ENCODE measurements around the gene CDH24.
A peak's percentile ranks its signal among the peaks of the same experiment; 100 is the strongest.
"Not testable (repeated sequence)": the region's sequence is repeated elsewhere in the genome, so short reads cannot be mapped to it uniquely, and the experiment has no call there.

The CDH24 gene

DNA sequence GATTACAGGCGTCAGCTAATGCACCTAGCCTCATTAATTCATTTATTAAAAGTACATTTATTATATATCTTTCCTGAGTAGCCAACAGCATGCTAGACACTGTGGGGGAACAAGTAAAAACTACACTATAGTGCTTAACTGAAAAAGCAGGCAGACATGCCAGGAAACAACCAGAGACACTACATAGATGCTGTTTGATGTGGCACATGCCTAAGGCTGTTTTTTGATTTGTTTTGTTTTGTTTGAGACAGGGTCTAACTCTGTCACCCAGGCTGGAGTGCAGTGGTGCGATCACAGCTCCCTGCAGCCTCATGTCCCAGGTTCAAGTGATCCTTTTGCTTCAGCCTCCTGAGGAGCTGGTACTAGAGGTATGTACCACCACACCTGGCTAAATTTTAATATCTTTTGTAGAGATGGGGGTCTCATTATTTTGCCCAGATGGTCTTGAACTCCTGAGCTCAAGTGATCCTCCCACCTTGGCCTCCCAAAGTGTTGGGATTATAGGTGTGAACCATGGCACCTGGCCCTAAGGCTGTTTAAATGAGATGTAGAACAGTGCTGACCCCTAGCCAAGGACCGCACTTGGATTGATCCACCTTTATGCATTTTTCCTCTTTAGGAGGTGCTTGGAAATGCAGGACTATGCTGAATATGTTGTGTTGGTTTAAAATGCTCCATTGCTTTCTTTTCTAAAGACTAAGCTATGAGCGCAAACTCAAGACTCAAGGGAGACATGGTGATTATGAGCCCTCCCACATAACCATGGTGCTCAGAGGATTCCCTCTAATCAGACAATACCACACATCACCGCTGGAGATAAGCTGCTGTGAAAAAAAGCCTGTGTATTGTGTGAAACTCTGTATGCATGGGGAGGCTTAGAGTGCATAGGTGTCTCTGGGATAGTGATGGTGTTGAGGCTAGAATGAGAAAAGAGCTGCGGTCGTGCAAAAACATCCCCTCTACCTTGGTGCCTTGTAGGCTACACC, 36.9 kb downstream of the CDH24 start:
- no peak overlapping the region for H3K4me3 ChIP-seq (ENCODE audit: control insufficient read depth in 1 of 7, extremely low read depth in 1 of 7, insufficient read depth in 4 of 7, low read depth in 2 of 7, low read length in 6 of 7)
- no peak overlapping the region for H3K27ac ChIP-seq (ENCODE audit: insufficient read depth in 1 of 2, low read depth in 1 of 2, low read length in 2 of 2, poor library complexity in 1 of 2, severe bottlenecking in 2 of 2)
- peak in 1 of 3 donors; percentile 31 for DNase-seq
- ChIA-PET CTCF (interaction anchor here (1.0 to 6.8 kb wide), 5 partner anchors 14 to 39 kb away, joined by 3 to 31 read pairs (median 4); partner anchors contain the start of gene CDH24), POLR2A (no interaction called here)
- H3K9me3 ChIP-seq (ENCODE audit: control extremely low read depth in 1 of 5, control insufficient read depth in 4 of 5, insufficient read depth in 2 of 5, low read depth in 1 of 5, low read length in 4 of 5) = no peaks in the 10 kb centered on the region
- no peaks in the 10 kb centered on the region for H3K27me3 ChIP-seq (replicated peaks in 2 of 5; ENCODE audit: control insufficient read depth in 4 of 5, insufficient read depth in 5 of 5, low read length in 4 of 5)
- H3K4me1 ChIP-seq (ENCODE audit: control extremely low read depth in 1 of 4, control insufficient read depth in 4 of 4, insufficient read depth in 4 of 4, low read length in 3 of 4) = peaks cover 0 to 4% (median 0%) of the 10 kb centered on the region in 4 experiments
- 80% methylated on average over 1 of the region's 7 CpGs for WGBS (ENCODE audit: insufficient coverage)
- peaks cover 3 to 19% (median 13%) of the 10 kb centered on the region in 4 experiments for H3K36me3 ChIP-seq (ENCODE audit: control insufficient read depth in 4 of 4, insufficient read depth in 4 of 4, low read length in 3 of 4)

- no peaks in the 10 kb centered on the region for H3K27me3 ChIP-seq (replicated peaks in 2 of 5; ENCODE audit: control insufficient read depth in 4 of 5, insufficient read depth in 5 of 5, low read length in 4 of 5)
- ChIA-PET CTCF (interaction anchor here (0.8 to 4.5 kb wide), 3 partner anchors 23 to 45 kb away, joined by 3 to 23 read pairs (median 3); no protein-coding TSS in a partner anchor), POLR2A (no interaction called here)
- H3K4me1 ChIP-seq (ENCODE audit: control extremely low read depth in 1 of 4, control insufficient read depth in 4 of 4, insufficient read depth in 4 of 4, low read length in 3 of 4) = peaks cover 0 to 5% (median 0%) of the 10 kb centered on the region in 4 experiments
- H3K36me3 ChIP-seq (ENCODE audit: control insufficient read depth in 4 of 4, insufficient read depth in 4 of 4, low read length in 3 of 4) = peaks cover 0 to 5% (median 4%) of the 10 kb centered on the region in 4 experiments
- DNase-seq = no peak
- H3K9me3 ChIP-seq (ENCODE audit: control extremely low read depth in 1 of 5, control insufficient read depth in 4 of 5, insufficient read depth in 2 of 5, low read depth in 1 of 5, low read length in 4 of 5) = no peaks in the 10 kb centered on the region
- no peak overlapping the region for H3K27ac ChIP-seq (ENCODE audit: insufficient read depth in 1 of 2, low read depth in 1 of 2, low read length in 2 of 2, poor library complexity in 1 of 2, severe bottlenecking in 2 of 2)
- no peak overlapping the region for H3K4me3 ChIP-seq (ENCODE audit: control insufficient read depth in 1 of 7, extremely low read depth in 1 of 7, insufficient read depth in 4 of 7, low read depth in 2 of 7, low read length in 6 of 7)
Measured at GRCh38 chr14:23018107-23018506, 39.2 kb downstream of the CDH24 start.

GRCh38 chr14:23017091-23017490, 40.2 kb downstream of the CDH24 start:
- Histone ChIP-seq H3K4me1 (ENCODE audit: control extremely low read depth in 1 of 4, control insufficient read depth in 4 of 4, insufficient read depth in 4 of 4, low read length in 3 of 4) (peaks cover 0 to 5% (median 0%) of the 10 kb centered on the region in 4 experiments), H3K27me3 (replicated peaks in 2 of 5; ENCODE audit: control insufficient read depth in 4 of 5, insufficient read depth in 5 of 5, low read length in 4 of 5) (no peaks in the 10 kb centered on the region), H3K9me3 (ENCODE audit: control extremely low read depth in 1 of 5, control insufficient read depth in 4 of 5, insufficient read depth in 2 of 5, low read depth in 1 of 5, low read length in 4 of 5) (no peaks in the 10 kb centered on the region), H3K36me3 (ENCODE audit: control insufficient read depth in 4 of 4, insufficient read depth in 4 of 4, low read length in 3 of 4) (peaks cover 0 to 5% (median 4%) of the 10 kb centered on the region in 4 experiments), H3K4me3 (ENCODE audit: control insufficient read depth in 1 of 7, extremely low read depth in 1 of 7, insufficient read depth in 4 of 7, low read depth in 2 of 7, low read length in 6 of 7) (no peak overlapping the region), H3K27ac (ENCODE audit: insufficient read depth in 1 of 2, low read depth in 1 of 2, low read length in 2 of 2, poor library complexity in 1 of 2, severe bottlenecking in 2 of 2) (no peak overlapping the region)
- 100% methylated on average over 4 of the region's 5 CpGs for WGBS (ENCODE audit: insufficient coverage)
- no peak for DNase-seq
- ChIA-PET POLR2A (interaction anchor here (0.7 kb wide), 1 partner anchor 173 kb away, joined by 3 read pairs; no protein-coding TSS in a partner anchor), CTCF (interaction anchor here (0.8 to 4.5 kb wide), 4 partner anchors 22 to 41 kb away, joined by 3 to 23 read pairs (median 4); no protein-coding TSS in a partner anchor)

GRCh38 chr14:23015618-23016017, 41.7 kb downstream of the CDH24 start:
- Histone ChIP-seq H3K4me3 (ENCODE audit: control insufficient read depth in 1 of 7, extremely low read depth in 1 of 7, insufficient read depth in 4 of 7, low read depth in 2 of 7, low read length in 6 of 7) (no peak overlapping the region), H3K27ac (ENCODE audit: insufficient read depth in 1 of 2, low read depth in 1 of 2, low read length in 2 of 2, poor library complexity in 1 of 2, severe bottlenecking in 2 of 2) (no peak overlapping the region), H3K4me1 (ENCODE audit: control extremely low read depth in 1 of 4, control insufficient read depth in 4 of 4, insufficient read depth in 4 of 4, low read length in 3 of 4) (peaks cover 0 to 5% (median 0%) of the 10 kb centered on the region in 4 experiments), H3K36me3 (ENCODE audit: control insufficient read depth in 4 of 4, insufficient read depth in 4 of 4, low read length in 3 of 4) (no peaks in the 10 kb centered on the region), H3K9me3 (ENCODE audit: control extremely low read depth in 1 of 5, control insufficient read depth in 4 of 5, insufficient read depth in 2 of 5, low read depth in 1 of 5, low read length in 4 of 5) (no peaks in the 10 kb centered on the region), H3K27me3 (replicated peaks in 2 of 5; ENCODE audit: control insufficient read depth in 4 of 5, insufficient read depth in 5 of 5, low read length in 4 of 5) (no peaks in the 10 kb centered on the region)
- WGBS (ENCODE audit: insufficient coverage) = 18% methylated on average over 3 of the region's 4 CpGs
- ChIA-PET CTCF (interaction anchor here (1.2 to 4.5 kb wide), 7 partner anchors 9 to 45 kb away, joined by 3 to 23 read pairs (median 5); no protein-coding TSS in a partner anchor), POLR2A (interaction anchor here (1.1 kb wide), 1 partner anchor 19 kb away, joined by 3 read pairs; the partner anchor contains the start of gene PSMB5)
- DNase-seq = no peak

- not testable (repeated sequence) for H3K36me3 ChIP-seq (ENCODE audit: control insufficient read depth in 4 of 4, insufficient read depth in 4 of 4, low read length in 3 of 4); DNase-seq; H3K4me3 ChIP-seq (ENCODE audit: control insufficient read depth in 1 of 7, extremely low read depth in 1 of 7, insufficient read depth in 4 of 7, low read depth in 2 of 7, low read length in 6 of 7); H3K27me3 ChIP-seq (replicated peaks in 2 of 5; ENCODE audit: control insufficient read depth in 4 of 5, insufficient read depth in 5 of 5, low read length in 4 of 5); H3K9me3 ChIP-seq (ENCODE audit: control extremely low read depth in 1 of 5, control insufficient read depth in 4 of 5, insufficient read depth in 2 of 5, low read depth in 1 of 5, low read length in 4 of 5); H3K27ac ChIP-seq (ENCODE audit: insufficient read depth in 1 of 2, low read depth in 1 of 2, low read length in 2 of 2, poor library complexity in 1 of 2, severe bottlenecking in 2 of 2)
- ChIA-PET CTCF (interaction anchor here (1.2 to 4.5 kb wide), 6 partner anchors 13 to 55 kb away, joined by 4 to 23 read pairs (median 4); partner anchors contain the start of gene CDH24), POLR2A (interaction anchor here (0.6 to 1.1 kb wide), 2 partner anchors 18 to 34 kb away, joined by 3 to 4 read pairs; no protein-coding TSS in a partner anchor)
- WGBS (ENCODE audit: insufficient coverage) = 100% methylated on average over 2 of the region's 5 CpGs
- peaks cover 5 to 11% (median 10%) of the 10 kb centered on the region in 4 experiments for H3K4me1 ChIP-seq (ENCODE audit: control extremely low read depth in 1 of 4, control insufficient read depth in 4 of 4, insufficient read depth in 4 of 4, low read length in 3 of 4)
Measured at GRCh38 chr14:23013749-23014054, 43.6 kb downstream of the CDH24 start.

- ChIA-PET POLR2A (interaction anchor here (0.6 to 1.1 kb wide), 2 partner anchors 18 to 35 kb away, joined by 3 to 4 read pairs; no protein-coding TSS in a partner anchor), CTCF (interaction anchor here (0.5 to 3.1 kb wide), 8 partner anchors 10 to 700 kb away, joined by 3 to 13 read pairs (median 4); partner anchors contain the start of gene CDH24)
- no peak for DNase-seq
- Histone ChIP-seq H3K4me1 (ENCODE audit: control extremely low read depth in 1 of 4, control insufficient read depth in 4 of 4, insufficient read depth in 4 of 4, low read length in 3 of 4) (peaks cover 5 to 15% (median 12%) of the 10 kb centered on the region in 4 experiments), H3K27ac (ENCODE audit: insufficient read depth in 1 of 2, low read depth in 1 of 2, low read length in 2 of 2, poor library complexity in 1 of 2, severe bottlenecking in 2 of 2) (no peak overlapping the region), H3K36me3 (ENCODE audit: control insufficient read depth in 4 of 4, insufficient read depth in 4 of 4, low read length in 3 of 4) (no peaks in the 10 kb centered on the region), H3K4me3 (ENCODE audit: control insufficient read depth in 1 of 7, extremely low read depth in 1 of 7, insufficient read depth in 4 of 7, low read depth in 2 of 7, low read length in 6 of 7) (no peak overlapping the region), H3K27me3 (replicated peaks in 2 of 5; ENCODE audit: control insufficient read depth in 4 of 5, insufficient read depth in 5 of 5, low read length in 4 of 5) (no peaks in the 10 kb centered on the region), H3K9me3 (ENCODE audit: control extremely low read depth in 1 of 5, control insufficient read depth in 4 of 5, insufficient read depth in 2 of 5, low read depth in 1 of 5, low read length in 4 of 5) (no peaks in the 10 kb centered on the region)
- WGBS (ENCODE audit: insufficient coverage) = 94% methylated on average over 6 of the region's 6 CpGs
Measured at GRCh38 chr14:23013054-23013748, 44.1 kb downstream of the CDH24 start.
